HepG2 (cell line): ENCODE measurements around the gene ATP8B4. TPM values are rescaled to one million over a fixed set of nuclear protein-coding genes. Genes with fewer than 3 reads are reported as not detected.

Experiments
- ATAC-seq: fragments of 200-7000 bp; cut with Tn5 transposase; 3 replicates; pipeline ENCODE4 v1.9.1; 2020; ENCODE audit warnings: mild to moderate bottlenecking, moderate library complexity
- BruUV-seq: library from RNA; stranded (reverse); fragments of 400-500 nt; replicated peaks from 2 replicates; lab custom pipeline; 2021; lab: Mats Ljungman, UMichigan
- CTCF ChIA-PET: fragments of 300-600 bp; formaldehyde crosslinking; extraction: SDS; loops from one replicate; lab custom pipeline; 2021; ENCODE audit warnings: low total read pairs, inconsistent platforms, low intra/inter-chr PET ratio; lab: Yijun Ruan, JAX
- POLR2A ChIA-PET: fragments of 350-600 bp; sonication (Branson Sonifier 250); formaldehyde crosslinking; loops from one replicate; lab custom pipeline; 2020; ENCODE audit warnings: antibody characterized with exemption, inconsistent platforms; lab: Yijun Ruan, JAX
- DNase-seq: peaks from one replicate; pipeline ENCODE4 v3.0.0-alpha.2; 2015; ENCODE audit warnings: low spot score
- FAIRE-seq: peaks from 3 replicates; lab custom pipeline; 2011; peaks lifted over from hg19 to GRCh38; lab: Jason Lieb, UNC
- H2AFZ ChIP-seq: one replicate; pipeline ENCODE4 v1.6.1; 2011; ENCODE audit warnings: low read length, inconsistent platforms
- H3K27ac ChIP-seq: fragments of 300-600 bp; 3 replicates; pipeline ENCODE4 v1.8.0; 2011; ENCODE audit warnings: mixed run types, mild to moderate bottlenecking, mixed read lengths, low read length, inconsistent platforms; ENCODE audit not compliant: insufficient read depth; ENCODE audit errors: extremely low read length
- H3K27me3 ChIP-seq, 2 experiments: fragments of 200-600 bp in 1 of 2; 2 replicates in 1 of 2; 3 replicates in 1 of 2; pipeline versions ENCODE4 v1.6.0 to v1.8.0; 2011; ENCODE audit warnings: low read length in 2 of 2, mild to moderate bottlenecking in 2 of 2, moderate library complexity in 2 of 2, inconsistent platforms in 1 of 2; ENCODE audit not compliant: insufficient read depth in 2 of 2, control insufficient read depth in 1 of 2
- H3K36me3 ChIP-seq, 2 experiments: fragments of 200-600 bp in 1 of 2; replicated peaks in 1 of 2; 2 replicates in 1 of 2; 3 replicates in 1 of 2; pipeline versions ENCODE4 v1.5.1 to v1.8.0; 2011; ENCODE audit warnings: low read length in 2 of 2, inconsistent platforms in 1 of 2; ENCODE audit not compliant: insufficient read depth in 2 of 2, control insufficient read depth in 1 of 2
- H3K4me1 ChIP-seq: 2 replicates; pipeline ENCODE4 v1.5.1; 2012; ENCODE audit warnings: low read length, inconsistent platforms; ENCODE audit not compliant: insufficient read depth
- H3K4me2 ChIP-seq: 2 replicates; pipeline ENCODE4 v1.6.0; 2011; ENCODE audit warnings: low read depth, low read length, inconsistent platforms
- H3K4me3 ChIP-seq, 3 experiments: fragments of 200-600 bp in 1 of 3; sonication (generic), shearing (Covaris generic) in 1 of 3; replicated peaks in 1 of 3; 2 replicates each; pipeline ENCODE4 v1.5.1; 2011 to 2016; ENCODE audit warnings: low read length in 3 of 3, inconsistent platforms in 2 of 3, low read depth in 2 of 3, mild to moderate bottlenecking in 2 of 3, control low read depth in 1 of 3, mixed read lengths in 1 of 3; ENCODE audit not compliant: insufficient read depth in 1 of 3
- H3K79me2 ChIP-seq: one replicate; pipeline ENCODE4 v1.6.1; 2011; ENCODE audit warnings: low read length, inconsistent platforms; ENCODE audit not compliant: insufficient read depth
- H3K9ac ChIP-seq: 2 replicates; pipeline ENCODE4 v1.6.0; 2011; ENCODE audit warnings: mild to moderate bottlenecking, low read depth, low read length, inconsistent platforms; ENCODE audit not compliant: insufficient read depth
- H3K9me3 ChIP-seq: 2 replicates; pipeline ENCODE4 v1.5.1; 2012; ENCODE audit warnings: mild to moderate bottlenecking, low read length
- H4K20me1 ChIP-seq: 2 replicates; pipeline ENCODE4 v1.6.0; 2011; ENCODE audit warnings: inconsistent platforms, mild to moderate bottlenecking, low read length, moderate library complexity; ENCODE audit not compliant: insufficient read depth
- NFE2L2 ChIP-seq: fragments of 150-350 bp; IDR thresholded peaks from 2 replicates; pipeline ENCODE4 v1.6.1; 2014; ENCODE audit warnings: low read length
- SALL1 ChIP-seq: sonication (generic); formaldehyde crosslinking; IDR thresholded peaks from 2 replicates; pipeline ENCODE4 v1.8.0; 2022; ENCODE audit warnings: mild to moderate bottlenecking, missing genetic modification reagents
- TIGD3 ChIP-seq: sonication (generic); formaldehyde crosslinking; IDR thresholded peaks from 2 replicates; pipeline ENCODE4 v1.5.1; 2020; ENCODE audit warnings: mild to moderate bottlenecking, missing genetic modification reagents, borderline replicate concordance
- ZNF724P ChIP-seq: sonication (generic); formaldehyde crosslinking; IDR thresholded peaks from 2 replicates; pipeline ENCODE4 v1.8.0; 2022; ENCODE audit warnings: missing genetic modification reagents, borderline replicate concordance
- ZSCAN12 ChIP-seq: sonication (generic); formaldehyde crosslinking; IDR thresholded peaks from 2 replicates; pipeline ENCODE4 v1.9.0; 2021; ENCODE audit warnings: mild to moderate bottlenecking, missing genetic modification reagents
- WGBS: methylation state at CpG from one replicate; pipeline ENCODE4 v1.1.6; 2017; ENCODE audit warnings: low lambda C conversion rate; 5-methylcytosine and 5-hydroxymethylcytosine counted together
- in situ Hi-C: cut with HindIII; loops from 2 replicates; pipeline ENCODE4 v1.10.0; 2017; ENCODE audit warnings: low pct_unique_long_range_greater_than_20kb; ENCODE audit not compliant: extremely low pct_ligation_motif_present
- intact Hi-C: fragments of 100-400 bp; cut with micrococcal nuclease; formaldehyde crosslinking; loops from one replicate; pipeline ENCODE4 v1.10.0; 2022; ENCODE audit not compliant: unreplicated experiment
- polyA plus RNA-seq, 8 experiments: library from polyadenylated mRNA; depleted of rRNA in 3 of 8; stranded (reverse) in 7 of 8; unstranded in 1 of 8; fragments of >200 nt; fragmentation: Illumina TruSeq in 4 of 8; extraction: Trizol in 4 of 8; gene quantifications; 2 replicates each; pipeline versions ENCODE4 v1.2.1 to v1.2.3, GENCODE V29; 2011 to 2016; ENCODE audit warnings: low read depth in 4 of 8, missing spikeins in 1 of 8, mixed read lengths in 1 of 8; ENCODE audit not compliant: insufficient read depth in 1 of 8
- total RNA-seq, 5 experiments: library from RNA; depleted of rRNA; stranded (reverse); fragments of >200 nt; fragmentation: Illumina TruSeq; extraction: Trizol; gene quantifications; 2 replicates each; pipeline ENCODE4 v1.2.3, GENCODE V29; 2016; ENCODE audit warnings: low read depth in 1 of 5

The ATP8B4 gene
- total and polyA plus RNA-seq, 2 of the 13 experiments (the other 11 are each of a cell fraction or from before 2014, with no cell fraction given): 0.24 to 0.69 TPM

- Histone ChIP-seq H3K4me3 (no peak overlapping the region), H3K9me3 (no peaks in the 10 kb centered on the region), H3K79me2 (no peaks in the 10 kb centered on the region), H4K20me1 (no peaks in the 10 kb centered on the region), H2AFZ (no peak overlapping the region), H3K4me2 (no peak overlapping the region), H3K27ac (no peak overlapping the region), H3K9ac (no peak overlapping the region), H3K4me1 (no peaks in the 10 kb centered on the region), H3K36me3 (no peaks in the 10 kb centered on the region), H3K27me3 (no peaks in the 10 kb centered on the region)
- no peak for ATAC-seq
- TF ChIP-seq TIGD3 (CRISPR knock-in tag) (no peak), SALL1 (CRISPR knock-in tag) (no peak)
- WGBS: 52% methylated on average over 2 of the region's 2 CpGs
- FAIRE-seq: no peak
- ChIA-PET POLR2A (no interaction called here), CTCF (no interaction called here)
- in situ Hi-C loops (no loop called here), intact Hi-C loops (no loop called here)
- DNase-seq: no peak
- no TSS peak for BruUV-seq
Observed at GRCh38 chr15:49978121-49978520, 140.9 kb downstream of the ATP8B4 start.

DNA sequence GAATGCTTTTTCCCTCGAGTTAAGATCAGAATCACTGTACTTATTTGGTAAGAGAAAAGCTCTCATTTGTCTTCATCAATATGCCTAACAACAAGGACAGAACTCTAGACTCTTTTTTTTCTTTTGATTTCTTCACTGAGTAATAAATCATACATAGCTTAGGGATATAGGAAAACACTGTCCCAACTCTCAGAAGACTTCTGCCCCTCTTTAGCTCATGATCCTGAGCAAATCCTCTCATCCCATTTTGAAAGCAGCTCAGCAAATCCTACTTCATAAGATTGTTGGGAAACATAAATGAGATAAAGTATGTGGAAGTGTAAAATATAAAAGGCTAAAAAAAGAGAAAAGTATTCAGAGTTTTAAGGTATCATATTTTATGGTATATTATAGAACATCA is 141.7 kb downstream of the ATP8B4 start:
- Histone ChIP-seq H4K20me1 (no peaks in the 10 kb centered on the region), H3K36me3 (no peaks in the 10 kb centered on the region), H2AFZ (no peak overlapping the region), H3K4me3 (no peak overlapping the region), H3K79me2 (no peaks in the 10 kb centered on the region), H3K9me3 (no peaks in the 10 kb centered on the region)
- no peak for ATAC-seq
- WGBS: 0% methylated on average over 1 of the region's 1 CpG
- FAIRE-seq: no peak
- in situ Hi-C loops: no loop called here
- TF ChIP-seq ZSCAN12 (no peak), NFE2L2 (no peak), ZNF724P (no peak)
- TF ChIP-seq, all 625 proteins: peak for 0
- no peak for DNase-seq
- Histone ChIP-seq H3K4me2 (no peak overlapping the region), H3K9ac (no peak overlapping the region), H3K27me3 (no peaks in the 10 kb centered on the region), H3K27ac (no peak overlapping the region), H3K4me1 (no peaks in the 10 kb centered on the region)
- intact Hi-C loops: no loop called here
- CTCF ChIA-PET: no interaction called here
- BruUV-seq: no TSS peak
- POLR2A ChIA-PET: no interaction called here
